Glutamatergic neuron (in vitro differentiated cells): ENCODE measurements around the gene TSBP1. TPM values are rescaled to one million over a fixed set of nuclear protein-coding genes. Genes with fewer than 3 reads are reported as not detected.
"Not testable (repeated sequence)": the region's sequence is repeated elsewhere in the genome, so short reads cannot be mapped to it uniquely, and the experiment has no call there.

Experiments
- DNase-seq: peaks from one replicate; pipeline ENCODE4 v3.0.0; 2022
- H3K27ac Mint-ChIP-seq: one replicate; pipeline ENCODE4 v1.8.0; 2020; ENCODE audit warnings: mild to moderate bottlenecking, mixed read lengths, inconsistent platforms; ENCODE audit not compliant: unreplicated experiment
- H3K27me3 Mint-ChIP-seq: one replicate; pipeline ENCODE4 v1.8.0; 2020; ENCODE audit warnings: mild to moderate bottlenecking, moderate library complexity, mixed read lengths, inconsistent platforms; ENCODE audit not compliant: unreplicated experiment
- H3K36me3 Mint-ChIP-seq: one replicate; pipeline ENCODE4 v1.8.0; 2020; ENCODE audit warnings: mild to moderate bottlenecking, mixed read lengths, inconsistent platforms; ENCODE audit not compliant: unreplicated experiment
- H3K4me1 Mint-ChIP-seq: one replicate; pipeline ENCODE4 v1.8.0; 2020; ENCODE audit warnings: mild to moderate bottlenecking, low read depth, mixed read lengths, inconsistent platforms; ENCODE audit not compliant: unreplicated experiment
- H3K4me3 Mint-ChIP-seq: one replicate; pipeline ENCODE4 v1.8.0; 2020; ENCODE audit warnings: mild to moderate bottlenecking, mixed read lengths, inconsistent platforms; ENCODE audit not compliant: unreplicated experiment
- H3K9me3 Mint-ChIP-seq: one replicate; pipeline ENCODE4 v1.8.0; 2020; ENCODE audit warnings: mild to moderate bottlenecking, moderate library complexity, mixed read lengths, inconsistent platforms; ENCODE audit not compliant: unreplicated experiment
- total RNA-seq: library from RNA; stranded (reverse); fragmentation: NEBNext Ultra II Directional; extraction: Animal tissue kit (Norgen Biotek cat#: 25700); gene quantifications from one replicate; pipeline ENCODE4 v1.2.1, GENCODE V29; 2021; ENCODE audit not compliant: unreplicated experiment
- TF ChIP-seq, protein P1 (sequence below): fragments of 200-600 bp; sonication (generic); IDR thresholded peaks from one replicate; pipeline ENCODE4 v1.5.0; 2021; ENCODE audit not compliant: partially characterized antibody, unreplicated experiment

The TSBP1 gene
- total RNA-seq, 1 donor from 2014 or later: not detected

DNA sequence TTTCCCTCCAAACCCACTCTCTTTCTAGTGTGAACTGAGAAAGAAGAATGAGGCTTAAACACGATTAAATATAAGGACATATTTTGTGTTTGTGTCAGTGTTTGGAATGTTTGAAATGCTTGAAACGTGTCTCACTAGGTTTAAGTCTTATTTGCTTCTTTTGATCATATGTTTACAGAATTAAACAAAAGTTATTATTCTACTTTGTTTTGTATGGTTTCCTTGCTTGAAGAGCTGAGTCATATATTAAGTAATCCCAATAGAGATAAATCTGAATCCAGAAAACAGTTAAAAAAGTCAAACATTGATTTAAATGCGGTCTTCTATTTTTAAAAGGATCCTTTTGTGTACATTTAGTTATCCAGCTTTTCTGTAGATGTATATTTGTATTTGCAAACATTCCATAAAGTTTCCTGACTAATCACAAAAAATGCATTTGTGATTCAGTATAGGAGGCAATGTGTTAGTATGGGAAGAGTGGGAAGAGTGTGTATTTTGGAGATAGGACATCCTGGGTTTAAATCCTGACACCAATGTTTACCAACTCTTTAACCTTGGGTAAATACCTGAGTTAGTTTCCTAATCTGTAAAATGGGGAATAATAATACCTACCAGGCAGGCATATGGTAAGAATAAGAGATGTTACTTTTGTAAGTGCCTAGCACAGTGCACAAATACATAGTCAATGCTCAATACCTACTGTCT, 72.9 kb downstream of the TSBP1 start:
- Mint-ChIP-seq H3K36me3 (no peaks in the 10 kb centered on the region), H3K4me1 (no peaks in the 10 kb centered on the region), H3K27ac (no peak overlapping the region)

DNA sequence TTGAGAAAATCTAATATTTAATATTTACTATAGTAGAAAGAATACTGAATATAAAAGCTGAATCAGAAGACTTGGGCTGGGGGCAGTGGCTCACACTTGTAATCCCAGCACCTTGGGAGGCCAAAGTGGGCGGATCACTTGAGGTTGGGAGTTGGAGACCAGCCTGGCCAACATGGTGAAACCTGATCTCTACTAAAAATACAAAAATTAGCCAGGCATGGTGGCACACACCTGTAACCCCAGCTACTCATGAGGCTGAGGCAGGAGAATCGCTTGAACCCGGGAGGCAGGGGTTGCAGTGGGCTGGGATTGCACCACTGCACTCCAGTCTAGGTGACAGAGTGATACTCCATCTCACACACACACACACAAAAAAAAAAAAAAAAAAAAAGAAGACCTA, 76.7 kb downstream of the TSBP1 start:
- H3K4me1 Mint-ChIP-seq, H3K27me3 Mint-ChIP-seq, H3K27ac Mint-ChIP-seq, H3K36me3 Mint-ChIP-seq, DNase-seq, H3K4me3 Mint-ChIP-seq, H3K9me3 Mint-ChIP-seq: not testable (repeated sequence)

More for the DNA sequence above, 72.9 kb downstream of the TSBP1 start:
- no peaks in the 10 kb centered on the region for H3K27me3 Mint-ChIP-seq
- no peaks in the 10 kb centered on the region for H3K9me3 Mint-ChIP-seq
- no peak for DNase-seq
- TF ChIP-seq, protein P1, sequence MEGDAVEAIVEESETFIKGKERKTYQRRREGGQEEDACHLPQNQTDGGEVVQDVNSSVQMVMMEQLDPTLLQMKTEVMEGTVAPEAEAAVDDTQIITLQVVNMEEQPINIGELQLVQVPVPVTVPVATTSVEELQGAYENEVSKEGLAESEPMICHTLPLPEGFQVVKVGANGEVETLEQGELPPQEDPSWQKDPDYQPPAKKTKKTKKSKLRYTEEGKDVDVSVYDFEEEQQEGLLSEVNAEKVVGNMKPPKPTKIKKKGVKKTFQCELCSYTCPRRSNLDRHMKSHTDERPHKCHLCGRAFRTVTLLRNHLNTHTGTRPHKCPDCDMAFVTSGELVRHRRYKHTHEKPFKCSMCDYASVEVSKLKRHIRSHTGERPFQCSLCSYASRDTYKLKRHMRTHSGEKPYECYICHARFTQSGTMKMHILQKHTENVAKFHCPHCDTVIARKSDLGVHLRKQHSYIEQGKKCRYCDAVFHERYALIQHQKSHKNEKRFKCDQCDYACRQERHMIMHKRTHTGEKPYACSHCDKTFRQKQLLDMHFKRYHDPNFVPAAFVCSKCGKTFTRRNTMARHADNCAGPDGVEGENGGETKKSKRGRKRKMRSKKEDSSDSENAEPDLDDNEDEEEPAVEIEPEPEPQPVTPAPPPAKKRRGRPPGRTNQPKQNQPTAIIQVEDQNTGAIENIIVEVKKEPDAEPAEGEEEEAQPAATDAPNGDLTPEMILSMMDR: no peak
- H3K4me3 Mint-ChIP-seq: no peak overlapping the region

DNA sequence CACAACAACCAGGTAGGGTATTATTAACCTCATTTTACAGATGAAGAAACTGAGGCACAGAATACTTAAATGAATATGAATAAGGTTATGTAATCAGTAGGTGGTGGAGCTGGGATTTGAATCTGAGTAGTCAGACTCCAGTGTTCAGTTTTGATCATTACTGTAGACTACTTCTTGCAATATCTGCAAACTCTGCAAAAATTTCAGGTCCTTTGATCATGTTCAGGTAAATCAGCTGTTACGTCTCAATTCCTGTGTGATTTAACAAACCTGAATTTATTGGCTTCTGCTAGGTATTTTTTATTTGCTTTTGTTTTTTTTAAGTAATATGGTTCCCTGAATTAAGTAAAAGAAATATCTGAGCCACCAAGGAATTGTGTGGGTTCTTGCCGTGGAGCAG, 77.1 kb downstream of the TSBP1 start:
- TF ChIP-seq, protein P1: no peak

DNA sequence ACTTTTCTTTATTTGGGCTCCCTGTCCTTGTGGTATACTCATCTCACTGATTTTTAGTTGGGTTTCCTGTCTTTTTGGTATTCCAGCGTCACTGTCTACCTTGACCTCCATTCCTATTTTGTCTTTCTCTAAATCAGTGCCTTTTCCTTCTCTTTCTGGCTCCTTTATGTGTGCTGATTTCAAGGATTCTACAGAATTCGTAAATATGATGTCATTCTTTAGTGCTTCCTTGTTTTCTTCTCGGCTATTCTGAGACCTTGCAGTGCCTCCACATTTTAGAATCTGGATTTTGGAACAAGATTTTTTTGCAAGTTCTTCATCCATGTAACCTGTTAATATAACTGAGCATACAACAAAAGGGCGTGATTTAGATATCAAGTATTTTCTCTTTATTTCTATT, 78.0 kb downstream of the TSBP1 start:
- Mint-ChIP-seq H3K27me3 (no peaks in the 10 kb centered on the region), H3K4me1 (no peaks in the 10 kb centered on the region), H3K27ac (no peak overlapping the region), H3K9me3 (no peaks in the 10 kb centered on the region), H3K4me3 (no peak overlapping the region), H3K36me3 (no peaks in the 10 kb centered on the region)
- no peak for DNase-seq
- TF ChIP-seq, protein P1: no peak

More for the DNA sequence above, 77.1 kb downstream of the TSBP1 start:
- no peaks in the 10 kb centered on the region for H3K4me1 Mint-ChIP-seq
- no peak for DNase-seq
- H3K9me3 Mint-ChIP-seq: no peaks in the 10 kb centered on the region
- no peak overlapping the region for H3K27ac Mint-ChIP-seq
- no peaks in the 10 kb centered on the region for H3K36me3 Mint-ChIP-seq
- no peaks in the 10 kb centered on the region for H3K27me3 Mint-ChIP-seq
- no peak overlapping the region for H3K4me3 Mint-ChIP-seq

DNA sequence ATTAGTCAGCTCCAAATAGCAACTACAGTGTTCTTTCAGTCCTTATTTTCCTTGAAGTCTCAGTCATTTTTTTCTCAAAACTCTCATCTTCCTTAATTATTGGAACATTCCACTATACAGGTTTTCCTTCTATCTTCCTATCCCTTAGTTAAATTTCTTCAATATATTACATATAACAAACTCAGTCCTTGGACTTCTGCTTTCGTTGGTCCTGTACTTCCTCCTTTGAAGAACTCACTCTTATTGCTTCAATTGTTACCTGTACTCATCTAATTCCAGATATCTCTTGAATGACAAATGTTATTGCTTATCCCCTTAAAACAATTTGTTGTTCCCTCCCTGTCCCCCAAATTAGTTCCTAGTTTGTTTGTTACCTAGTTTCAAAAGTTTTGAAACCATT, 80.2 kb downstream of the TSBP1 start:
- H3K4me3 Mint-ChIP-seq: no peak overlapping the region
- no peak for DNase-seq
- no peaks in the 10 kb centered on the region for H3K4me1 Mint-ChIP-seq
- no peak overlapping the region for H3K27ac Mint-ChIP-seq
- no peaks in the 10 kb centered on the region for H3K9me3 Mint-ChIP-seq
- TF ChIP-seq, protein P1: no peak
- no peaks in the 10 kb centered on the region for H3K36me3 Mint-ChIP-seq
- H3K27me3 Mint-ChIP-seq: no peaks in the 10 kb centered on the region
